A549 (cell line): ENCODE data around the gene PPP1R9B. TPM values are rescaled to one million over a fixed set of nuclear protein-coding genes. Genes with fewer than 3 reads are reported as not detected.

ENCODE experiments used
- ATAC-seq, 2 experiments: fragments of 200-7000 bp in 1 of 2; fragments of >200 bp in 1 of 2; cut with Nextera tagmentation in 1 of 2; cut with Tn5 transposase in 1 of 2; 3 replicates each; pipeline versions ENCODE4 v1.8.0 to v1.9.1; 2018 to 2020; ENCODE audit warnings: mild to moderate bottlenecking in 1 of 2, moderate library complexity in 1 of 2
- CTCF ChIA-PET: fragments of 300-600 bp; sonication (Branson Sonifier 250); formaldehyde crosslinking; extraction: SDS; loops from one replicate; lab custom pipeline; 2021; ENCODE audit warnings: antibody characterized with exemption, inconsistent platforms; lab: Yijun Ruan, JAX
- POLR2A ChIA-PET: fragments of 350-600 bp; formaldehyde crosslinking; extraction: SDS; loops from one replicate; lab custom pipeline; 2021; ENCODE audit warnings: antibody characterized with exemption, inconsistent platforms; lab: Yijun Ruan, JAX
- DNase-seq, 2 experiments: peaks; one replicate each; pipeline versions ENCODE4 v3.0.0 to v3.0.0-alpha.2; 2011 to 2016; ENCODE audit warnings: low read depth in 1 of 2, low spot score in 1 of 2
- FAIRE-seq: peaks from 2 replicates; lab custom pipeline; 2011; peaks lifted over from hg19 to GRCh38; lab: Jason Lieb, UNC
- H3K27ac ChIP-seq, 2 experiments: fragments of >200 bp; sonication (Bioruptor Twin); formaldehyde crosslinking; 3 replicates each; pipeline ENCODE4 v1.5.1; 2016 to 2017
- H3K4me1 ChIP-seq: fragments of >200 bp; sonication (Bioruptor Twin); formaldehyde crosslinking; 3 replicates; pipeline ENCODE4 v1.6.1; 2016
- H3K4me2 ChIP-seq: fragments of >200 bp; sonication (Bioruptor Twin); formaldehyde crosslinking; 3 replicates; pipeline ENCODE4 v1.6.1; 2016
- H3K4me3 ChIP-seq: fragments of >200 bp; sonication (Bioruptor Twin); formaldehyde crosslinking; 3 replicates; pipeline ENCODE4 v1.5.1; 2016
- H3K9me3 ChIP-seq: fragments of >200 bp; sonication (Bioruptor Twin); formaldehyde crosslinking; 3 replicates; pipeline ENCODE4 v1.6.1; 2016
- CHD4 ChIP-seq: fragments of 200-600 bp; sonication (generic); IDR thresholded peaks from 2 replicates; pipeline ENCODE4 v1.6.1; 2016; ENCODE audit warnings: antibody characterized with exemption, mild to moderate bottlenecking, borderline replicate concordance
- EHF ChIP-seq: fragments of 250-450 bp; sonication (Bioruptor Pico); IDR thresholded peaks from 2 replicates; pipeline ENCODE4 v1.5.0; 2020; ENCODE audit warnings: mild to moderate bottlenecking
- ESRRA ChIP-seq: fragments of 150-350 bp; IDR thresholded peaks from 2 replicates; pipeline ENCODE4 v1.6.1; 2014; ENCODE audit warnings: mild to moderate bottlenecking, low read length, borderline replicate concordance
- FOSL2 ChIP-seq, 2 experiments: fragments of 450-650 bp in 1 of 2; fragments of >200 bp in 1 of 2; sonication (Bioruptor Twin) in 1 of 2; formaldehyde crosslinking; IDR thresholded peaks; 2 replicates each; pipeline versions ENCODE4 v1.5.0 to v1.6.1; 2016 to 2020; ENCODE audit warnings: mild to moderate bottlenecking in 1 of 2, moderate library complexity in 1 of 2
- MYC ChIP-seq: IDR thresholded peaks from 2 replicates; pipeline ENCODE4 v1.6.1; 2012; ENCODE audit warnings: mild to moderate bottlenecking, inconsistent platforms, low read length, improper control_type of control experiment, borderline replicate concordance
- NFE2L2 ChIP-seq: fragments of 150-350 bp; conservative IDR thresholded peaks from 2 replicates; pipeline ENCODE4 v1.6.1; 2014; ENCODE audit warnings: low read length
- PHF8 ChIP-seq: fragments of 200-600 bp; sonication (generic); IDR thresholded peaks from 2 replicates; pipeline ENCODE4 v1.6.1; 2016; ENCODE audit warnings: low read depth, mild to moderate bottlenecking, antibody characterized with exemption, moderate library complexity, borderline replicate concordance
- POLR2AphosphoS2 ChIP-seq: conservative IDR thresholded peaks from 2 replicates; pipeline ENCODE4 v1.6.1; 2012; ENCODE audit warnings: low read length, improper control_type of control experiment, inconsistent platforms
- RARB ChIP-seq: fragments of 250-450 bp; sonication (Bioruptor Pico); IDR thresholded peaks from 2 replicates; pipeline ENCODE4 v1.8.0; 2021; ENCODE audit warnings: mild to moderate bottlenecking, moderate library complexity
- RFX5 ChIP-seq: fragments of 450-650 bp; IDR thresholded peaks from 2 replicates; pipeline ENCODE4 v1.7.1; 2014; ENCODE audit warnings: antibody characterized with exemption, mild to moderate bottlenecking, moderate library complexity
- TFCP2L1 ChIP-seq: fragments of 250-450 bp; sonication (Bioruptor Pico); IDR thresholded peaks from 2 replicates; pipeline ENCODE4 v1.5.0; 2021; ENCODE audit warnings: mild to moderate bottlenecking
- ZSCAN20 ChIP-seq: fragments of 250-450 bp; sonication (Bioruptor Pico); IDR thresholded peaks from 2 replicates; pipeline ENCODE4 v1.8.0; 2022; ENCODE audit warnings: mild to moderate bottlenecking, moderate library complexity
- WGBS: methylation state at CpG from one replicate; pipeline ENCODE4 v1.1.6; 2017; ENCODE audit errors: missing lambda C conversion rate; 5-methylcytosine and 5-hydroxymethylcytosine counted together
- polyA plus RNA-seq, 4 experiments: library from polyadenylated mRNA; depleted of rRNA in 3 of 4; stranded (reverse); fragments of >200 nt; fragmentation: RNase III in 1 of 4; extraction: RNeasy Plus Mini Kit Qiagen cat#74134 plus additional on column Dnase treatment in 1 of 4; gene quantifications; 2 replicates in 3 of 4; 3 replicates in 1 of 4; pipeline ENCODE4 v1.2.3, GENCODE V29; 2011 to 2017
- TF ChIP-seq, protein P1 (sequence below): fragments of 150-350 bp; IDR thresholded peaks from 2 replicates; pipeline ENCODE4 v1.6.1; 2014; ENCODE audit warnings: low read depth, mild to moderate bottlenecking, low read length
- TF ChIP-seq, protein P2 (sequence below): fragments of 250-450 bp; sonication (Bioruptor Pico); IDR thresholded peaks from 2 replicates; pipeline ENCODE4 v1.5.0; 2021; ENCODE audit warnings: mild to moderate bottlenecking, moderate library complexity, borderline replicate concordance
- TF ChIP-seq, protein P3 (sequence below): fragments of 450-650 bp; IDR thresholded peaks from 2 replicates; pipeline ENCODE4 v1.6.1; 2014; ENCODE audit warnings: antibody characterized with exemption
- TF ChIP-seq, protein P4 (sequence below): IDR thresholded peaks from 2 replicates; pipeline ENCODE4 v1.6.1; 2012
- TF ChIP-seq, protein P5 (sequence below): fragments of 200-600 bp; sonication (generic); IDR thresholded peaks from 2 replicates; pipeline ENCODE4 v1.6.1; 2016; ENCODE audit warnings: antibody characterized with exemption, mild to moderate bottlenecking, moderate library complexity

The PPP1R9B gene
- polyA plus RNA-seq, 2 of the 4 experiments (the other 2 are of a cell fraction), result 22.0 to 40.6 TPM

DNA sequence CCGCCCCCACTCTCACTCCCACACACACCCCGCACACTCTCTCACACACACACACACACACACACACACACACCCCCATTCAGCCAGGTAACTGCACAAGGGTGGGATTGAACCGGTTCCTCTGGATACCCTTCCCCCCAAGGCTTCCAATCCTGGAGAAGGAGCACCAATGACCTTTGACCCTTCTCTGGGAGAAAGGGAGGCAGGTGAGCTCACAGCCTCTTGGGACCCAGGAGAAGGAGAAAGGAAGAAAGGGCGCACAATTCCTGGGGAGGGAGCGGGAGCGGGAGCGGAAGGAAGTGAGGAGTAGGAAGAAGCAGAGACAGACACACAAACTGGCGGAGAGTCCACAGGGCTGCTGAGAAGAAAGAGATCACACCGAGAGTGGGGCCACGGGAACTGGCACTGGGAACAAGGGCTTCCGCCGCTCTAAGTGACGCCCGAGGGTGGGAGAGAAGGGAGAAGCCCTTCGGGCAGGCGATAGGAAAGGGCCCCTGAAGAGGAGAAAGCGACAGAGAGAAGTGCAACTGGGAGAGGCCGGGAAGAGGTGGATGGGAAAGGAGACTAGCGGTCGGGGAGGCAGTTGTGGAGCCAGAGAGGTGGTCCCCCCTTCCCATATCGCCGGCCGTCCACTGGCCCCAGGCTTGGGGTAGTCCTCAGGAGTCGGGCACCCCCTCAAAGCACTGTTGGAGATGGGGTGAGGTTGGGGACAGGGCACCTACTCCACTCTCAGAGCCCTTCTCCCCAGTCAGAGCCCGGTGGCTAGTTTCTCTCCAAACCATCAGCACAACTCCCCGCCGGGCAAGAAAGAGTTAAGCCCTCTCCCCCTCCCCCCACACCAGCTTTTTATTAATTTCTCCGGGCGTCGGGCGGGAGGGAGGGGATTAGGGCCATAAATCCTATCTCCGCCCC, 21.8 kb downstream of the PPP1R9B start:
- FAIRE-seq, result no peak
- POLR2A ChIA-PET, result interaction anchor here (0.5 kb wide), 1 partner anchor 10 kb away, joined by 3 read pairs; no protein-coding TSS in a partner anchor
- DNase-seq, result no peak
- Histone ChIP-seq H3K27ac (peak overlapping the region in 1 of 2 experiments; percentile 89; a peak in 4 of 6 replicates), H3K4me2 (peak overlapping the region; percentile 100), H3K4me3 (peak overlapping the region; percentile 63), H3K4me1 (peaks cover 37% of the 10 kb centered on the region), H3K9me3 (no peaks in the 10 kb centered on the region)
- WGBS, result 71% methylated on average over 32 of the region's 32 CpGs
- no peak for TF ChIP-seq POLR2AphosphoS2
- peak in 1 of 2 experiments; percentile 3; a peak in 3 of 6 replicates for ATAC-seq
- CTCF ChIA-PET, result interaction anchor here (4.4 to 60.2 kb wide), 2 partner anchors 24 to 33 kb away, joined by 29 to 1356 read pairs; partner anchors contain the start of gene PDK2

DNA sequence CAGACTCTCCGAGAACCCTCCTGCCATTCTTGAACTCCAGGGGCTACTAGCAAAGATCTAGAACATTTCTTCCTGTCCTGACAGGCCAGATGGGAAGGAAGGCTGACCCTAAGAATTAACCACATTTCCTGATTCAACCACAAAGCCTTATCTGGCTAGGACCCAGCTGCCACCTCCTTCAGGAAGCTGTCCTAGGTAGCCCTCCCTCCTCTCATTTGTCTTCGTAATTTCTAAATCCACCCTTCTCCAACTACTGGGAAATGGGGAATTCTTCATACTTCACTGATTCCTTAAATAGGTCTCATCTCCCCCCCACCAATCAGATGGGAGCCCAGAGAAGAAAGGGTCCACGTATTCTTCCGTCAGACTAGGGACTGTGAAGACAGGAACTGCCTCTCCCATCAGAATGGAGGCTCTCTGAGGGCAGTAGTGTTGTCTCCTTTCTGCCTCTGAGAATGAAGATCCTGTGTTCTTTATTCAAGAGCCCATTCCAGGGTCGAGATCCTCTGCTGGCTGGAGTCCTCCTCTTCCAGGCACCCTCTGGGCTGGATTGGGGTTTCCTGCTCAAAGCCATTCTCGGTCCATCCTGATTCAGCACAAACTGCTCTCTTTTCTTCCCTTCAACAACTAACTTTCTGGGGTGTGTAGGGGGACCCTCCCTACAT, 22.6 kb downstream of the PPP1R9B start:
- Histone ChIP-seq H3K4me3 (no peak overlapping the region), H3K4me1 (peaks cover 31% of the 10 kb centered on the region), H3K27ac (no peak overlapping the region), H3K4me2 (no peak overlapping the region)
- ATAC-seq (no peak), FAIRE-seq (no peak), DNase-seq (no peak)
- ChIA-PET POLR2A (no interaction called here), CTCF (interaction anchor here (1.0 to 60.2 kb wide), 3 partner anchors 12 to 100 kb away, joined by 3 to 1356 read pairs (median 10); partner anchors contain the start of gene PDK2)
- 77% methylated on average over 6 of the region's 6 CpGs for WGBS
- TF ChIP-seq, protein P1, sequence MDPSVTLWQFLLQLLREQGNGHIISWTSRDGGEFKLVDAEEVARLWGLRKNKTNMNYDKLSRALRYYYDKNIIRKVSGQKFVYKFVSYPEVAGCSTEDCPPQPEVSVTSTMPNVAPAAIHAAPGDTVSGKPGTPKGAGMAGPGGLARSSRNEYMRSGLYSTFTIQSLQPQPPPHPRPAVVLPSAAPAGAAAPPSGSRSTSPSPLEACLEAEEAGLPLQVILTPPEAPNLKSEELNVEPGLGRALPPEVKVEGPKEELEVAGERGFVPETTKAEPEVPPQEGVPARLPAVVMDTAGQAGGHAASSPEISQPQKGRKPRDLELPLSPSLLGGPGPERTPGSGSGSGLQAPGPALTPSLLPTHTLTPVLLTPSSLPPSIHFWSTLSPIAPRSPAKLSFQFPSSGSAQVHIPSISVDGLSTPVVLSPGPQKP, result no peak
- TF ChIP-seq PHF8 (no peak), RARB (CRISPR knock-in tag) (no peak), CHD4 (no peak), POLR2AphosphoS2 (no peak), TFCP2L1 (no peak)
- TF ChIP-seq, protein P2, sequence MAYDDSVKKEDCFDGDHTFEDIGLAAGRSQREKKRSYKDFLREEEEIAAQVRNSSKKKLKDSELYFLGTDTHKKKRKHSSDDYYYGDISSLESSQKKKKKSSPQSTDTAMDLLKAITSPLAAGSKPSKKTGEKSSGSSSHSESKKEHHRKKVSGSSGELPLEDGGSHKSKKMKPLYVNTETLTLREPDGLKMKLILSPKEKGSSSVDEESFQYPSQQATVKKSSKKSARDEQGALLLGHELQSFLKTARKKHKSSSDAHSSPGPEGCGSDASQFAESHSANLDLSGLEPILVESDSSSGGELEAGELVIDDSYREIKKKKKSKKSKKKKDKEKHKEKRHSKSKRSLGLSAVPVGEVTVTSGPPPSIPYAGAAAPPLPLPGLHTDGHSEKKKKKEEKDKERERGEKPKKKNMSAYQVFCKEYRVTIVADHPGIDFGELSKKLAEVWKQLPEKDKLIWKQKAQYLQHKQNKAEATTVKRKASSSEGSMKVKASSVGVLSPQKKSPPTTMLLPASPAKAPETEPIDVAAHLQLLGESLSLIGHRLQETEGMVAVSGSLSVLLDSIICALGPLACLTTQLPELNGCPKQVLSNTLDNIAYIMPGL (CRISPR knock-in tag), result no peak
- TF ChIP-seq, all 56 proteins: peak for 0
- H3K9me3 ChIP-seq, result no peaks in the 10 kb centered on the region

DNA sequence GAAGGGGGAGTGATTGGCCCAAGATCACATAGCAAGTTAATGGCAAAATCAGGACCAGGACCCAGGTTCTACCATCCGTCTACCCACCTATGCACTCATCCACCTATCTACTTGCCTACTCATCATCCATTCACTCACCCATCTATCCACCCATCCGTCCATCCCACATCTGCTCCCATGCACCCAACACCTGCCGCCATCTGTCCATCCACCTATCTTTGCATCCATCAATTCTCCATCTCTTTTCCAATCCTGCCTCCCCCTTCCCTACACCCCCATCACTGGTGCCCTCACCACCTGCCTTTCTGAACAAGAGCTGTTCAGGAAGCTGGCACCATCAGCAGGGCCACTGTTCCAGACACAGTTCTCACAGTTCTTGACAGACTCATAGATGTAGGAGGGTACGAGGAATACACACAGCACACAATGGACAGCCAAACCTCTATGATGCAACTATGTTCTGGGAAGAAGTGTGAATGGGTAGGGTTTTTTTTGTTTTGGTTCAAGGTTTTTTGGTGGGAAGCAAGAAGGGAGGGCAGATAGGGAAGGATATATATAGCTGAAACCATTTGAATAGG, 25.0 kb downstream of the PPP1R9B start:
- H3K27ac ChIP-seq, result no peak overlapping the region
- no peak overlapping the region for H3K4me3 ChIP-seq
- FAIRE-seq, result no peak
- H3K9me3 ChIP-seq, result no peaks in the 10 kb centered on the region
- ATAC-seq, result no peak
- CTCF ChIA-PET, result interaction anchor here (0.7 to 60.2 kb wide), 10 partner anchors 11 to 71 kb away, joined by 3 to 1356 read pairs (median 6); partner anchors contain the start of genes PDK2 and PPP1R9B
- peaks cover 22% of the 10 kb centered on the region for H3K4me1 ChIP-seq
- no peak for DNase-seq
- no peak for TF ChIP-seq ESRRA
- no peak for TF ChIP-seq EHF (CRISPR knock-in tag)
- TF ChIP-seq TFCP2L1, result no peak
- TF ChIP-seq, protein P3, sequence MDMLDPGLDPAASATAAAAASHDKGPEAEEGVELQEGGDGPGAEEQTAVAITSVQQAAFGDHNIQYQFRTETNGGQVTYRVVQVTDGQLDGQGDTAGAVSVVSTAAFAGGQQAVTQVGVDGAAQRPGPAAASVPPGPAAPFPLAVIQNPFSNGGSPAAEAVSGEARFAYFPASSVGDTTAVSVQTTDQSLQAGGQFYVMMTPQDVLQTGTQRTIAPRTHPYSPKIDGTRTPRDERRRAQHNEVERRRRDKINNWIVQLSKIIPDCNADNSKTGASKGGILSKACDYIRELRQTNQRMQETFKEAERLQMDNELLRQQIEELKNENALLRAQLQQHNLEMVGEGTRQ, result no peak
- no peak for TF ChIP-seq ZSCAN20 (CRISPR knock-in tag)
- TF ChIP-seq FOSL2 (IDR thresholded peaks at IDR 0.05), result no peak
- no peak for TF ChIP-seq FOSL2 (CRISPR knock-in tag; IDR thresholded peaks at IDR 0.05)
- TF ChIP-seq, protein P4, sequence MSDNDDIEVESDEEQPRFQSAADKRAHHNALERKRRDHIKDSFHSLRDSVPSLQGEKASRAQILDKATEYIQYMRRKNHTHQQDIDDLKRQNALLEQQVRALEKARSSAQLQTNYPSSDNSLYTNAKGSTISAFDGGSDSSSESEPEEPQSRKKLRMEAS, result no peak
- no peak for TF ChIP-seq RFX5
- TF ChIP-seq, protein P5, sequence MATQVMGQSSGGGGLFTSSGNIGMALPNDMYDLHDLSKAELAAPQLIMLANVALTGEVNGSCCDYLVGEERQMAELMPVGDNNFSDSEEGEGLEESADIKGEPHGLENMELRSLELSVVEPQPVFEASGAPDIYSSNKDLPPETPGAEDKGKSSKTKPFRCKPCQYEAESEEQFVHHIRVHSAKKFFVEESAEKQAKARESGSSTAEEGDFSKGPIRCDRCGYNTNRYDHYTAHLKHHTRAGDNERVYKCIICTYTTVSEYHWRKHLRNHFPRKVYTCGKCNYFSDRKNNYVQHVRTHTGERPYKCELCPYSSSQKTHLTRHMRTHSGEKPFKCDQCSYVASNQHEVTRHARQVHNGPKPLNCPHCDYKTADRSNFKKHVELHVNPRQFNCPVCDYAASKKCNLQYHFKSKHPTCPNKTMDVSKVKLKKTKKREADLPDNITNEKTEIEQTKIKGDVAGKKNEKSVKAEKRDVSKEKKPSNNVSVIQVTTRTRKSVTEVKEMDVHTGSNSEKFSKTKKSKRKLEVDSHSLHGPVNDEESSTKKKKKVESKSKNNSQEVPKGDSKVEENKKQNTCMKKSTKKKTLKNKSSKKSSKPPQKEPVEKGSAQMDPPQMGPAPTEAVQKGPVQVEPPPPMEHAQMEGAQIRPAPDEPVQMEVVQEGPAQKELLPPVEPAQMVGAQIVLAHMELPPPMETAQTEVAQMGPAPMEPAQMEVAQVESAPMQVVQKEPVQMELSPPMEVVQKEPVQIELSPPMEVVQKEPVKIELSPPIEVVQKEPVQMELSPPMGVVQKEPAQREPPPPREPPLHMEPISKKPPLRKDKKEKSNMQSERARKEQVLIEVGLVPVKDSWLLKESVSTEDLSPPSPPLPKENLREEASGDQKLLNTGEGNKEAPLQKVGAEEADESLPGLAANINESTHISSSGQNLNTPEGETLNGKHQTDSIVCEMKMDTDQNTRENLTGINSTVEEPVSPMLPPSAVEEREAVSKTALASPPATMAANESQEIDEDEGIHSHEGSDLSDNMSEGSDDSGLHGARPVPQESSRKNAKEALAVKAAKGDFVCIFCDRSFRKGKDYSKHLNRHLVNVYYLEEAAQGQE, result no peak
- TF ChIP-seq NFE2L2, result no peak
- TF ChIP-seq POLR2AphosphoS2, result no peak
- no peak for TF ChIP-seq MYC
- TF ChIP-seq, all 56 proteins: peak for 0
- 82% methylated on average over 4 of the region's 4 CpGs for WGBS
- no peak overlapping the region for H3K4me2 ChIP-seq
- POLR2A ChIA-PET, result no interaction called here
